Measurements from ENCODE around the gene ZNF469. TPM values are rescaled to one million over a fixed set of nuclear protein-coding genes. Genes with fewer than 3 reads are reported as not detected.
A peak's percentile ranks its signal among the peaks of the same experiment; 100 is the strongest.

ZNF469 gene
- total and polyA plus RNA-seq, 9 of the 15 experiments (the other 6 are each of a cell fraction or from before 2014, with no cell fraction given): 0.01 to 0.04 TPM; not detected in 7

- no peak for DNase-seq (ENCODE audit: extremely low read depth in 1 of 4, low spot score in 3 of 4)
- Histone ChIP-seq H3K27ac (ENCODE audit: extremely low read depth, low read depth, low read length) (no peak overlapping the region), H3K36me3 (ENCODE audit: control insufficient read depth, insufficient read depth, low read length) (no peaks in the 10 kb centered on the region), H3K9ac (ENCODE audit: insufficient read depth in 1 of 2, low read depth in 2 of 2, low read length in 2 of 2) (no peak overlapping the region), H3K9me1 (ENCODE audit: control insufficient read depth, insufficient read depth, low read length) (no peaks in the 10 kb centered on the region), H3K4me3 (no peak overlapping the region), H3K4me2 (ENCODE audit: insufficient read depth, low read length) (no peak overlapping the region), H3K79me2 (ENCODE audit: control insufficient read depth, insufficient read depth, low read length) (no peaks in the 10 kb centered on the region), H4K20me1 (replicated peaks; ENCODE audit: control insufficient read depth, insufficient read depth, low read length) (no peaks in the 10 kb centered on the region), H3K4me1 (replicated peaks in 1 of 2; ENCODE audit: control insufficient read depth in 2 of 2, insufficient read depth in 2 of 2, low read length in 2 of 2) (peaks cover 0 to 42% of the 10 kb centered on the region in 2 experiments; a peak in 4 of 5 replicates), H2AFZ (ENCODE audit: low read depth, low read length) (no peak overlapping the region), H3K9me3 (replicated peaks; ENCODE audit: control insufficient read depth, insufficient read depth, low read depth, low read length) (peaks cover 15% of the 10 kb centered on the region), H3K27me3 (ENCODE audit: control insufficient read depth in 2 of 2, insufficient read depth in 2 of 2, low read length in 2 of 2) (0 out of 5 replicates have a peak, but pooled peaks cover 0 to 4% of the 10 kb centered on the region in 2 experiments)
- FAIRE-seq: no peak
- BruUV-seq (replicated peaks): no TSS peak
- TF ChIP-seq ZNF263 (CRISPR knock-in tag; IDR thresholded peaks at IDR 0.05; ENCODE audit: borderline replicate concordance): peak; percentile 73; the same call in 1 of the 2 replicates
- TF ChIP-seq KAT7 (CRISPR knock-in tag; IDR thresholded peaks at IDR 0.05; ENCODE audit: borderline replicate concordance): no peak
- in situ Hi-C loops (cut with MboI): no loop called here
- ChIA-PET CTCF (ENCODE audit: low intra/inter-chr PET ratio) (no interaction called here), POLR2A (no interaction called here)
- intact Hi-C loops (cut with micrococcal nuclease): no loop called here
- 16% methylated on average over 17 of the region's 20 CpGs for WGBS (ENCODE audit: insufficient coverage, low coverage, missing lambda C conversion rate)
- peak; percentile 28; the same call in 1 of the 3 replicates for ATAC-seq
Measured at GRCh38 chr16:88339930-88340754, 42.6 kb upstream of the ZNF469 start.

DNA sequence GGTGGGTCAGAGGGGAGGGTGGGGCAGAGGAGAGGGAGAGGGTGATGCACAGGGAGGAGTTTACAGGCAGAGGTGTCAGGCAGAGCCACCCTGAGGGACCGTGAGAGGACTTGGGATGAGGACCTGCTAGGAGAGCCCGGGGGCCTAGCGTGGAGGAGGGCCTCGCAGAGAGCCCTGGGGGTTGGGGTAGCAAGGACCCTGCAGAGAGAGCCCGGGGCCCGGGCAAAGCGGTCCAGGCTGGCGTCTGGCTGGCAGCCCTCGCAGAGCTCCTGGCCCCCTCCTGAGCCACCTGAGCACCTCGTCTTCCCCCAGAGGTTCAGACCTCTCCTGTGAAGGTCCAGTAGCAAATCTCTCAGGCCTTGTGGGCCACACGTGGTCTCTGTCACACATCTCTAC, 42.0 kb upstream of the ZNF469 start:
- H3K9me3 ChIP-seq (replicated peaks; ENCODE audit: control insufficient read depth, insufficient read depth, low read depth, low read length): peaks cover 12% of the 10 kb centered on the region
- H3K9me1 ChIP-seq (ENCODE audit: control insufficient read depth, insufficient read depth, low read length): no peaks in the 10 kb centered on the region
- ChIA-PET CTCF (ENCODE audit: low intra/inter-chr PET ratio) (no interaction called here), POLR2A (no interaction called here)
- no peak for FAIRE-seq
- no peak for DNase-seq (ENCODE audit: extremely low read depth in 1 of 4, low spot score in 3 of 4)
- 35% methylated on average over 6 of the region's 11 CpGs for WGBS (ENCODE audit: insufficient coverage, low coverage, missing lambda C conversion rate)
- H3K4me1 ChIP-seq (replicated peaks in 1 of 2; ENCODE audit: control insufficient read depth in 2 of 2, insufficient read depth in 2 of 2, low read length in 2 of 2): peaks cover 0 to 42% of the 10 kb centered on the region in 2 experiments; a peak in 4 of 5 replicates
- H2AFZ ChIP-seq (ENCODE audit: low read depth, low read length): no peak overlapping the region
- H3K79me2 ChIP-seq (ENCODE audit: control insufficient read depth, insufficient read depth, low read length): no peaks in the 10 kb centered on the region
- H4K20me1 ChIP-seq (replicated peaks; ENCODE audit: control insufficient read depth, insufficient read depth, low read length): no peaks in the 10 kb centered on the region
- no TSS peak for BruUV-seq (replicated peaks)
- H3K4me3 ChIP-seq: no peak overlapping the region
- ATAC-seq: no peak
- H3K27me3 ChIP-seq (ENCODE audit: control insufficient read depth in 2 of 2, insufficient read depth in 2 of 2, low read length in 2 of 2): 0 out of 5 replicates have a peak, but pooled peaks cover 0 to 4% of the 10 kb centered on the region in 2 experiments
- no peak overlapping the region for H3K4me2 ChIP-seq (ENCODE audit: insufficient read depth, low read length)
- no peaks in the 10 kb centered on the region for H3K36me3 ChIP-seq (ENCODE audit: control insufficient read depth, insufficient read depth, low read length)
- in situ Hi-C loops (cut with MboI): no loop called here
- H3K27ac ChIP-seq (ENCODE audit: extremely low read depth, low read depth, low read length): no peak overlapping the region
- no peak overlapping the region for H3K9ac ChIP-seq (ENCODE audit: insufficient read depth in 1 of 2, low read depth in 2 of 2, low read length in 2 of 2)
- TF ChIP-seq ZBTB17 (CRISPR knock-in tag; IDR thresholded peaks at IDR 0.05): no peak
- TF ChIP-seq ZNF212 (CRISPR knock-in tag; IDR thresholded peaks at IDR 0.05): no peak
- TF ChIP-seq ZNF217 (CRISPR knock-in tag; IDR thresholded peaks at IDR 0.05): no peak
- no peak for TF ChIP-seq ZNF445 (CRISPR knock-in tag; IDR thresholded peaks at IDR 0.05; ENCODE audit: low read depth)
- TF ChIP-seq ARNT (IDR thresholded peaks at IDR 0.05): no peak
- TF ChIP-seq, protein P1, sequence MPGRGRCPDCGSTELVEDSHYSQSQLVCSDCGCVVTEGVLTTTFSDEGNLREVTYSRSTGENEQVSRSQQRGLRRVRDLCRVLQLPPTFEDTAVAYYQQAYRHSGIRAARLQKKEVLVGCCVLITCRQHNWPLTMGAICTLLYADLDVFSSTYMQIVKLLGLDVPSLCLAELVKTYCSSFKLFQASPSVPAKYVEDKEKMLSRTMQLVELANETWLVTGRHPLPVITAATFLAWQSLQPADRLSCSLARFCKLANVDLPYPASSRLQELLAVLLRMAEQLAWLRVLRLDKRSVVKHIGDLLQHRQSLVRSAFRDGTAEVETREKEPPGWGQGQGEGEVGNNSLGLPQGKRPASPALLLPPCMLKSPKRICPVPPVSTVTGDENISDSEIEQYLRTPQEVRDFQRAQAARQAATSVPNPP (IDR thresholded peaks at IDR 0.05; ENCODE audit: borderline replicate concordance, insufficient read depth, insufficient read length): no peak
- TF ChIP-seq RFX1 (IDR thresholded peaks at IDR 0.05): no peak
- no peak for TF ChIP-seq ZFP30 (CRISPR knock-in tag; IDR thresholded peaks at IDR 0.05; ENCODE audit: borderline replicate concordance)
- TF ChIP-seq HCFC1 (IDR thresholded peaks at IDR 0.05; ENCODE audit: low read depth, low read length): no peak
- no peak for TF ChIP-seq ERF (CRISPR knock-in tag; IDR thresholded peaks at IDR 0.05)
- no peak for TF ChIP-seq SETDB1 (IDR thresholded peaks at IDR 0.05; ENCODE audit: low read length)
- no peak for TF ChIP-seq ADNP (tag; IDR thresholded peaks at IDR 0.05)
- intact Hi-C loops (cut with micrococcal nuclease): no loop called here

Measured in K562 (cell line).